Amniotic epithelial cell (primary cell): Measurements from ENCODE around the gene ANXA6.

ENCODE experiments used
- DNase-seq: peaks from one replicate; pipeline ENCODE4 v3.0.0-alpha.2; 2010; ENCODE audit warnings: low read depth

Gene ANXA6

GRCh38 chr5:151128817-151129216 is 28.8 kb downstream of the ANXA6 start:
- no peak for DNase-seq

DNA sequence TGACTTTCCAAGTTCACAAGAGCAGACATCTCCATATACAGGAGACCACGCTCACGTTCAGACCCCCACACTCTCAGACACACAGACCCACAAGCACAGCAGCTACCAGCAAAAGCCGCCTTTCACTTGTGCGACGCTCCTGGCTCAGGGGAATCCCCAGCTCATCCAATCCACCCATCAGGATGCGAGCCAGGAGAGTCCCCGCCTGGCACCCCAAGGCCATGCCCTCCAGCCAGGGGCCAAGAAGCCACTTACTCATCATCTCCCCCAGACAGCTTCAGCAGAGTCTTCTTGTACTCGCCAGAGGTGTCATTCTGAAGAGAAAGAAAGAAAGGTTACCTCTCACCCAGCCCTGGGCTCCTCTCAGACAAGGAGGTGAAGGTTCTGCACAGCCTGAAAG is 29.7 kb downstream of the ANXA6 start:
- DNase-seq = no peak

DNA sequence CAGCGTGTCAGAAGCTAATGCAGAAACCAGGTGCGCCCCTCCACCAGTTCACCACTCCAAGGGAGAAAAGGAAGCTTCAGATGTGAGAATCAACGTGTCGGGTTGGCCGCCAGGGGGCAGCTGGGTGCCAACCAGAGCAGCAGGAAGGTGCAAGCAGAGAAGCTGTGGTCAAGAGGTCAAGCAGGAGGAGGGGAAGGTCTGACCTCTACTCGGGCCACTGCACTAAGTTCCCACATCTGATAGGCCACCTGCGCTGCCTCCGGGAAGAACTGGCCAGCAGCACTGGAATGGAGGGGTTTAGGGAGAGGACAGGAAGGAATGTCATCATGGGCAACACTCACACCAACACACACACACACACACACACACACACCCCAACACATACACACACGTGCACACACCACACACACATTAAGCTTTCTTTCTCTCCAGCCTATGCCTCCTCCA is 31.4 kb downstream of the ANXA6 start:
- peak; percentile 78 for DNase-seq

DNA sequence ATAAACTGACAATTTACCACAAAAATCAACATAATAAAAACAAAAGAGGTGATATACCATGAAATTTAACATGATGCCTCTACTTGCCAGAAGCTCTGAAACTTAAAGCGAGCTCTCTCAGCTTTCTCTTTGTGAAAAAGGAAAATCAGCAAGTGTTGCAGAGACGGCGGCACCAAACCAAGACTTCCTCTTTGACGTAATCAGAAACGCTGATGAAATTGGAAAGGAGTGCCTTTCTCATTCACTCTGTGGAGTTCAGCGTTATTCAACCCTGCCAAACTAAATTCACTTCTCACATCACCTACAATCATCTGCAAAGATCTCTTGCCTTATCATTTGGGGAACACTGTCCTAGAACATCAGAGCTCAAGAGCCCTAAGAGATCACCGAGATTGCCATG is 32.2 kb downstream of the ANXA6 start:
- no peak for DNase-seq

DNA sequence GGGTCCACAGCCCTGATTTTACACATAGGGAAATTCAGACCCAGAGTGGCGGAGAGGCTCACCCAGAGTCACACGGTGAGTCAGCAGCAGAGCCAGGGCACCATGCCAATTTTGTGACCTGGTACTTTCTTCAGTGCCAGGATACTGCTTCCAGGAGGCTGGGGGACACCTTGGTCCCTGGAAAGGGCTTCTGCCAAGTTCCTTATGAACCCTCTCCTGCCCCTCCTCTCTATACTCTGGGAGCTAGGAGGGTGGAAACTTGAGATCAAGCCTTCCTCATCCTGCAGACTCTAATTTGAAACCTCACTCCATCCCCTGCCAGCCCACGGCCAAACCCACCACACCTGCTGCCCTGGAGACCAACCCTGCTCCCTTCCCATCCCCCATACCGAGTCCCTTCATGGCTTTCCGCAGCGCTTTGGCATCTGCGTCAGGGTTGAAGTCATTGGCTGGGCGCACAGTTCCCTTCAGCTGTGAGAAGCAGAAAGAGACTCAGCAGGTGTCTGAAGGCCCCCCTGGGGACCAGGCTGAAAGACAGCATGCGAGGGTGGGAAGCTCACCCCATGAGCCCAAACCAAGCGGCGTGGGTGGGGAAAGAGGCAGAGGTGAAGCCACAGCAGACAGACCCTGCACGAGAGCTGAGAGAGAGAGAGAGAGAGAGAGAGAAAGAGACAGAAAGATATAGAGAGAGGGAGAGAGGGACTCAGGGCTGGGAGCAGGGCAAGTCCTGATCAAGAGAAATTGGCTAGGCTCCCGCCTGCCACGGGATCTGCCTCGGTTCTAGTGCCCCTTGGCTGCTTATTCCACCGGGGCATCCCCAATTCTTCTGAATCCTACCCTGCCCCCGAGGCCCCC is 33.5 kb downstream of the ANXA6 start:
- no peak for DNase-seq

- DNase-seq = no peak
Observed at GRCh38 chr5:151122828-151123227, 34.8 kb downstream of the ANXA6 start.

- DNase-seq = no peak
Observed at GRCh38 chr5:151121665-151122064, 35.9 kb downstream of the ANXA6 start.

DNA sequence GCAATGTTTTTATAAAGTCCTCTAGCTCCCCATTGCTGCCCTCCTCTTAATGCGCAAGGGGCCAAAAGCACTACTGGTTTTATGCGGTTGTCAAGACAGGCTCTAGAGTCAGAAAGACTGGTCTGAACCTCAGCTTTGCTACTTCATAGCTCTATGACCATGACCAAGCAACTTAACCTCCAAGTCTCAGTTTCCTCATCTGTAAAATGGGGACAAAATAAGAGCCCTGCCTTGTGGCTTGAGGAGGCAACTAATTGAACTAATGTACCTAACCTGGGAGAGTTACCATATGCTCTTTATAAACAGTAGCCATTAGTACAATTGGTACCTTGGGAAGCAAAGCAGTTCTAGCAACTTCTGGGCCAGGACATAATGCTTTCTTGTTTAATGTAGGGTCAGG is 36.5 kb downstream of the ANXA6 start:
- no peak for DNase-seq

DNA sequence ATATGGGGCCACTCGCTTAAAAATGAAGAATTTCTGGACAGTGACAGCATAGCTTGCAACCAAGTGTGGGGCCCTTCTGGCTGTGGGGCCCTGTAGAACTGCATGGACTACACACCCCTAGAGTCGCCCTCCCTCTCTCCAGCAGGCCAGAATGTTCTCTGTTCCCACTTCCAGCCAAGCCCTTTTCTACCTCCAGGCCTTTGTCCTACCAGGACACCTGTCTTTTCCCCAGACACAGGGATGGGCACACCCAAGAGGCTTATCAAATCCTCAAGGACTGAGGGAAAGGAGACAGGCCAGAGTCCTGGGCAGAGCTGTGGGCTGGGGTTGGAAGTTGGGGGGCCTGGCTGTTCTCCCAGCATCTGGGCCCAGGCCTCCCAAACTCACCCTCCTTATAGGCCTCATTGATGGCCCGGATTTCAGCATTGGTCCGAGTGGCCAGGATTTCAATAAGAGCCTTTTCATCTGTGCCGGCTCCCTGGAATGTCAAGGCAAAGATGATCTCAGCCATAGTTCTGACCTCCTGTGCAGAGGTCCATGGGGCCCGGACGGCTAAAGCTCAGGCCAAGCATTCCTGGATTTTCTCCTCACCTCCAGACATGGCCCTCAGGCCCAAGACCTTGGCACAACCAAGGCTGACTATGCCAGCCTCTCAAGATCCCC is 38.5 kb downstream of the ANXA6 start:
- no peak for DNase-seq

- no peak for DNase-seq
Observed at GRCh38 chr5:151115272-151115905, 42.2 kb downstream of the ANXA6 start.

GRCh38 chr5:151113651-151114050 is 43.9 kb downstream of the ANXA6 start:
- DNase-seq = no peak

GRCh38 chr5:151110992-151111391 is 46.6 kb downstream of the ANXA6 start:
- DNase-seq = no peak

DNA sequence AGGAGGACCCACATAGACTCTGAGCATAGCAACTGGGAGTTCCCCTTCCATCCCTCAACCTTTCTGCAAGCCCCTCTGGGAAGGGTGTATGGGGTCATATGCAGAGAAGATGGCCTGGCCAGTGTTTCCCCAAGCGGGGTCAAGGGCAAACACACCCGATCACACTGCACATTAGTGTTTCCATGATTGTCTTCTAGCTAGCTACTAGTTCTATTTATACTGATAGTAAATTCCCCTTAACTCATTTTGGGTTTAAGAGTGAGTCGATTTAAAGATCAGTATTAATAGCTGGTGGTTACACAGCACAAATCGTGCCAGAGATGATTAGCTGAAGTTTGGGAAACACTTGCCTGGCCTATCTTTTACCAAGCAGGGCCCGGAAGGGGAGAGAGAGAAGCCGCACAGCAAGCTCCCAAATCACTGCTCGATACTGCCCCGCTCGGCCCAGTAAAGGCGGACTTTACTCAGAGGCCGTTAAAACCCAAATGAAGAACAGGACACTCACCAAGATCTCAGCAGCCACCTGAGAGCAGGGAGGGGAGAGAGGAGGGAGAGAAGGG is 47.4 kb downstream of the ANXA6 start:
- DNase-seq = no peak

DNA sequence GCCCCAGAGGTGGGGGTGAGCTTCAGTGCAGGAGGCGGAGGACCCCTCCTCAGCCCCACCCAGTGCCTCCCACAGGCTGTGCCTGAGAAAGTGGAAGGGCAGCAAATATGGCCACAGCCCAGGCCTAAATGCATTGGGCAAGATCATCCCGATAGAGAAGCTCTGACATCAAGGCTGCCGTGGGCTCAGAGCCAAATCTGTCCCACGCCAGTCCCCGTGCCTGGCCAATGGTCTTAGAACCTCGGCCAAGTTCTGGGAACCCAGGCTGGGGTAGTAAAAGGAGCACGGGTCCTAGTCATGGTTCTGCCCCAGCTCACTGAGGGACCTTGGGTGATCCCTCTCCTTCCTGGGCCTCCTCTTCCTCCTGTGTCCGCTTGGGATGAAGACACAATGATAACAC is 49.0 kb downstream of the ANXA6 start:
- DNase-seq = no peak

- DNase-seq = no peak
Observed at GRCh38 chr5:151107738-151108520, 49.6 kb downstream of the ANXA6 start.

DNA sequence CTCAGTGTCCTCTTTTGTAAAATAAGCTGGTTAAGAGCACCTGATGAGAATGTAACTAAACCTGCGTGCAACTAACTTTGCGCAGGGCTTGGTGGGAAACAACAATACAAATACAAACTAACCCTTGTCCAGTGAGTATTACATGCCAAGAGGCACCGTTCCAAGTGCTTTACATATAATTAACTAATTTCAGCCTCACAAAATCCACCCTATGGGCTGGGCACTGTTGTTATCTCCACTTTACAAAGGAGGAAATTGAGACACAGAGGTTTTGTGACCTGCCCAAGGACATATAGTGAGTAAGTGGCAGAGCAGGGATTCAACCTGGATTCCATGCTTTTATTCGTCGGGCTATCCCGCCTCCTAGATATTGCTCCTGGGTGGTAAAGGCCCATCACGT is 50.5 kb downstream of the ANXA6 start:
- DNase-seq = no peak

DNA sequence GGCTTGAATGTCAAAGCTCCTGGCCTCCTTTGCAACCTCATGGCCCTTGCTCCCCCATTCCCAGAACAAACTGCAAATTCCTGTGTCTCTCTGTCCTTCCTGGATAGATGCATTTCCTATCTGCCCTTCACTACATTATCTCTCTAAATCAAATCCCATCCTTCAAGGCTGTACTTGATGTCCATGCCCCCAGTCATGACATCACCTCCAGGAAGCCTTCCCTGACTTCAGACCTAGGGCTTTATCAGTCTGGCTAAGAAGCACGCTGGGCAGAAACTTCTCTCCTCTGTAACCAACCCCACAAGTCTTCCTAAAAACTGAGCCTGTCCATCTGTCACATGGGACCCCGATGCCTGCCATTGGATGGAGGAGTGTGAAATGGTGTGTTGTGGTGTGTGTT is 51.1 kb downstream of the ANXA6 start:
- no peak for DNase-seq

GRCh38 chr5:151106043-151106442 is 51.5 kb downstream of the ANXA6 start:
- DNase-seq = no peak

GRCh38 chr5:151105561-151105960 is 52.0 kb downstream of the ANXA6 start:
- DNase-seq = no peak

- peak; percentile 92 for DNase-seq
Observed at GRCh38 chr5:151104795-151105194, 52.8 kb downstream of the ANXA6 start.

GRCh38 chr5:151101746-151102145 is 55.8 kb downstream of the ANXA6 start:
- no peak for DNase-seq

- DNase-seq = peak; percentile 43
Observed at GRCh38 chr5:151101151-151101550, 56.4 kb downstream of the ANXA6 start.
